Loucy (cell line): ENCODE data around the gene TMCC2.

Source experiments
- H2AFZ ChIP-seq: fragments of 200-600 bp; sonication (generic); 2 replicates; pipeline ENCODE4 v1.6.0; 2016; ENCODE audit warnings: antibody characterized with exemption, mild to moderate bottlenecking, low read length, moderate library complexity
- H3F3A ChIP-seq: fragments of 200-600 bp; 2 replicates; pipeline ENCODE4 v1.6.0; 2016; ENCODE audit warnings: antibody characterized with exemption, low read depth, mild to moderate bottlenecking
- H3K27me3 ChIP-seq: fragments of 200-600 bp; sonication (generic); 2 replicates; pipeline ENCODE4 v1.6.1; 2014; ENCODE audit warnings: low read length, mild to moderate bottlenecking; ENCODE audit not compliant: insufficient read depth, poor library complexity, severe bottlenecking
- H3K36me3 ChIP-seq: fragments of 200-600 bp; sonication (generic); 2 replicates; pipeline ENCODE4 v1.6.1; 2016; ENCODE audit warnings: low read length; ENCODE audit not compliant: insufficient read depth
- H3K4me1 ChIP-seq: fragments of 200-600 bp; sonication (generic); 2 replicates; pipeline ENCODE4 v1.5.1; 2014; ENCODE audit warnings: low read length, mild to moderate bottlenecking; ENCODE audit not compliant: insufficient read depth, poor library complexity, severe bottlenecking
- H3K4me2 ChIP-seq: fragments of 200-600 bp; sonication (generic); 2 replicates; pipeline ENCODE4 v1.6.0; 2014; ENCODE audit warnings: antibody characterized with exemption, low read length, low read depth, mild to moderate bottlenecking; ENCODE audit not compliant: poor library complexity, severe bottlenecking
- H3K4me3 ChIP-seq: fragments of 200-600 bp; sonication (generic); 2 replicates; pipeline ENCODE4 v1.5.1; 2014; ENCODE audit warnings: low read length, mild to moderate bottlenecking, mixed read lengths; ENCODE audit not compliant: poor library complexity, severe bottlenecking
- H3K79me2 ChIP-seq: fragments of 200-600 bp; sonication (generic); 2 replicates; pipeline ENCODE4 v1.6.1; 2014; ENCODE audit warnings: low read length; ENCODE audit not compliant: insufficient read depth
- H3K9ac ChIP-seq: fragments of 200-600 bp; sonication (generic); 2 replicates; pipeline ENCODE4 v1.6.0; 2014; ENCODE audit warnings: mild to moderate bottlenecking, low read depth, low read length, moderate library complexity; ENCODE audit not compliant: poor library complexity, severe bottlenecking
- H3K9me2 ChIP-seq: fragments of 200-600 bp; sonication (generic); replicated peaks from 2 replicates; pipeline ENCODE4 v1.6.1; 2016; ENCODE audit warnings: low read depth, low read length, mixed read lengths
- H3K9me3 ChIP-seq: fragments of 200-600 bp; sonication (generic); 2 replicates; pipeline ENCODE4 v1.6.1; 2014; ENCODE audit warnings: mild to moderate bottlenecking, antibody characterized with exemption, low read length, low read depth; ENCODE audit not compliant: insufficient read depth
- H4K20me1 ChIP-seq: fragments of 200-600 bp; sonication (generic); 2 replicates; pipeline ENCODE4 v1.6.0; 2014; ENCODE audit warnings: antibody characterized with exemption, low read length, mild to moderate bottlenecking; ENCODE audit not compliant: insufficient read depth, poor library complexity, severe bottlenecking
- CTCF ChIP-seq: fragments of 200-600 bp; sonication (generic); conservative IDR thresholded peaks from 2 replicates; pipeline ENCODE4 v1.5.1; 2014; ENCODE audit warnings: mild to moderate bottlenecking, antibody characterized with exemption, low read length
- EZH2phosphoT487 ChIP-seq: fragments of 200-600 bp; IDR thresholded peaks from 2 replicates; pipeline ENCODE4 v1.6.1; 2018; ENCODE audit warnings: antibody characterized with exemption, mild to moderate bottlenecking, moderate library complexity, borderline replicate concordance

TMCC2 gene

GRCh38 chr1:205270764-205271163 lies 43.0 kb downstream of the TMCC2 start:
- no peaks in the 10 kb centered on the region for H3K36me3 ChIP-seq
- no peaks in the 10 kb centered on the region for H3K9me3 ChIP-seq
- H3K4me3 ChIP-seq = no peak overlapping the region
- no peak overlapping the region for H3K9ac ChIP-seq
- no peak for TF ChIP-seq EZH2phosphoT487
- TF ChIP-seq CTCF = no peak
- H3K4me1 ChIP-seq = peaks cover 17% of the 10 kb centered on the region
- no peaks in the 10 kb centered on the region for H4K20me1 ChIP-seq
- H3F3A ChIP-seq = no peaks in the 10 kb centered on the region
- no peaks in the 10 kb centered on the region for H3K79me2 ChIP-seq
- H2AFZ ChIP-seq = no peak overlapping the region
- no peak overlapping the region for H3K4me2 ChIP-seq
- no peaks in the 10 kb centered on the region for H3K9me2 ChIP-seq
- no peaks in the 10 kb centered on the region for H3K27me3 ChIP-seq

- H3K9me2 ChIP-seq = no peaks in the 10 kb centered on the region
- H3K27me3 ChIP-seq = no peaks in the 10 kb centered on the region
- TF ChIP-seq EZH2phosphoT487 = no peak
- no peak for TF ChIP-seq CTCF
- H3K4me1 ChIP-seq = peaks cover 17% of the 10 kb centered on the region
- no peaks in the 10 kb centered on the region for H3K79me2 ChIP-seq
- H3K4me2 ChIP-seq = no peak overlapping the region
- H3K4me3 ChIP-seq = no peak overlapping the region
- no peak overlapping the region for H2AFZ ChIP-seq
- H3K9me3 ChIP-seq = no peaks in the 10 kb centered on the region
- no peaks in the 10 kb centered on the region for H3F3A ChIP-seq
- H3K9ac ChIP-seq = no peak overlapping the region
- no peaks in the 10 kb centered on the region for H4K20me1 ChIP-seq
- H3K36me3 ChIP-seq = no peaks in the 10 kb centered on the region
Observed at GRCh38 chr1:205271277-205271676, 43.5 kb downstream of the TMCC2 start.

GRCh38 chr1:205271745-205272144 lies 44.0 kb downstream of the TMCC2 start:
- Histone ChIP-seq H2AFZ (no peak overlapping the region), H3K4me2 (no peak overlapping the region), H3K9me3 (no peaks in the 10 kb centered on the region), H3K36me3 (no peaks in the 10 kb centered on the region), H3K27me3 (no peaks in the 10 kb centered on the region), H3K9ac (no peak overlapping the region), H3K79me2 (no peaks in the 10 kb centered on the region), H3K4me1 (peaks cover 13% of the 10 kb centered on the region), H3F3A (no peaks in the 10 kb centered on the region), H4K20me1 (no peaks in the 10 kb centered on the region), H3K4me3 (no peak overlapping the region), H3K9me2 (no peaks in the 10 kb centered on the region)
- TF ChIP-seq CTCF = no peak
- TF ChIP-seq EZH2phosphoT487 = no peak
